Mucosa of rectum (tissue), 2 donors: ENCODE measurements around the gene EYA3.

Experiments used
- H3K27ac ChIP-seq, 2 donors: one replicate each; pipeline ENCODE4 v1.7.0; 2013; ENCODE audit warnings: inconsistent platforms in 2 of 2, low read depth in 2 of 2, low read length in 2 of 2
- H3K27me3 ChIP-seq, 2 donors: one replicate each; pipeline ENCODE4 v1.7.0; 2013; ENCODE audit warnings: low read length in 2 of 2; ENCODE audit not compliant: control insufficient read depth in 2 of 2, insufficient read depth in 2 of 2
- H3K36me3 ChIP-seq, 2 donors: one replicate each; pipeline ENCODE4 v1.7.0; 2013; ENCODE audit warnings: low read length in 2 of 2; ENCODE audit not compliant: control insufficient read depth in 2 of 2, insufficient read depth in 2 of 2
- H3K4me1 ChIP-seq, 2 donors: one replicate each; pipeline ENCODE4 v1.7.0; 2013; ENCODE audit warnings: low read length in 2 of 2, mild to moderate bottlenecking in 1 of 2; ENCODE audit not compliant: control insufficient read depth in 2 of 2, insufficient read depth in 2 of 2
- H3K4me3 ChIP-seq, 2 donors: one replicate each; pipeline ENCODE4 v1.7.0; 2013; ENCODE audit warnings: low read length in 2 of 2
- H3K9ac ChIP-seq, 2 donors: one replicate each; pipeline ENCODE4 v1.7.0; 2013; ENCODE audit warnings: low read length in 2 of 2, low read depth in 1 of 2, mild to moderate bottlenecking in 1 of 2
- H3K9me3 ChIP-seq, 2 donors: one replicate each; pipeline ENCODE4 v1.7.0; 2013; ENCODE audit warnings: low read length in 2 of 2; ENCODE audit not compliant: control insufficient read depth in 2 of 2
- donor health status: healthy.
- donor health status: Normal muscosa, but diverticular disease.

EYA3 gene

DNA sequence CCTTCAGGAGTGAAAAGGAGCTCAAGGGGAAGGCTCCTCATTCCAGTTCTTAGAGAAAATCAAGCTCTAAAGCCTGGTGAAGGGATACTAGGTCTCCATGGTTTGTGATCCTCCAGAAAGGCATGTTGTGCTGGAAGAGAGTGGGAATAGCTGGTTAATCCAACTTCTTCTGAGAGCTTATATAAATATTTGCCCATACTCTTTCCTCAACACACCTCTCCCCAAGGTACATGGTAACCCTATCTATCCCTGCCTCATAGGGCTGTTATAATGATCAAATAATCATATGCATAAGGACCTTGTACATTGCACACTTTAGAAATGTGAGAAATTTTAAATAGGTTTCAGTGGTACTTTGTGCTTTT lies 114.0 kb downstream of the EYA3 start:
- peaks cover 8 to 43% of the 10 kb centered on the region in 2 donors for H3K36me3 ChIP-seq

DNA sequence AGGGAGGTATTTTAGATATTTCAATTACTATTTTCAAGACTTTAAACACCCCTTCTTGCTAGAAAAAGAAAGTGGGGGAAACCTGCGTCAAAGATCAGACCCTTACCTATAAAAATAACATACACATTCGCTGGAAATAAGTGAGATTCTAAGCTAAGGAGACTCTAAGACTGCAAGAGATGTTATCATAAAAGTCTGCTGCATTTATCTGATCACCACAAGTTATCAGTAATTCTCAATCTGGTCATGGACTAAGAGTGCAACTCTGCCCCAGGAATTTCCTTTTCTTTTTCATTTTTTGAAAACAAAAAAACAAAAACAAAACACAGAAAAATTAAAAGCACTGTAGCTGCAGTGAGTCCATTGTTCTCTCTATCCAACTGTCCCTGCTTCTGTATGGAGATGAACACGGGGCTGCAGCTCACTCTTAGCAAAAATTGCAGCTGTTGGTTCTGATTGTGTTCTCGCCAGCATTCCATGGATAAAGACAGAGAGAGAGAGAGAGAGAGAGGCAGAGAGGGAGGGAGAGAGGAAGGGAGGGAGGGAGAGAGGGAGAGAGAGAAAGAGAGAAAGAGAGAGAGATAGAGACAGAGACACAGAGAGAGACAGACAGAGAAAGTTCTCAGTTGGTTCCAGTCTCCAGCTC lies 114.5 kb downstream of the EYA3 start:
- Histone ChIP-seq H3K36me3 (peaks cover 8 to 43% of the 10 kb centered on the region in 2 donors), H3K9me3 (no peaks in the 10 kb centered on the region), H3K27me3 (no peaks in the 10 kb centered on the region), H3K9ac (no peak overlapping the region), H3K4me3 (no peak overlapping the region), H3K4me1 (no peaks in the 10 kb centered on the region), H3K27ac (no peak overlapping the region)

More for the DNA sequence above, 114.0 kb downstream of the EYA3 start:
- no peaks in the 10 kb centered on the region for H3K9me3 ChIP-seq
- H3K4me1 ChIP-seq = no peaks in the 10 kb centered on the region
- no peak overlapping the region for H3K9ac ChIP-seq
- no peak overlapping the region for H3K27ac ChIP-seq
- H3K27me3 ChIP-seq = no peaks in the 10 kb centered on the region
- H3K4me3 ChIP-seq = no peak overlapping the region

DNA sequence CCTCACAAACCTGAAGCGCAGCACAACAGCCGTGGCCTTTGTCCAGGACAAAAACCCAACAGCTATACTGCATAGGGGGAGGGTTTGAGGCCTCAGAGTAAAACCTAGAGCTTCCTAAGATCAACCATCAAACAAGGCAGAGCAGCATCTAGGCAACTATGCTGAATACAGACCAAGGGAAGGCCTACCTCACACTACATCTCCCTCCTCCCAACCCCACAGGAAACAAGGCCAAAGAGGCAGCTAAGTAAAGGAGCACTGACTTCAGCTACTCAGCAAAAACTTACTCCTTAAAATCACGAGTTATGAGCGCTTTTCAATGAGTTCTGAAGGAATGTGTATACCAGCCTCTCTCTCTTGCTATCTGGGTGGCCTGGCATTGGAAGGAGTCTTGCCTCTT lies 116.3 kb downstream of the EYA3 start:
- H3K4me3 ChIP-seq = no peak overlapping the region
- H3K27ac ChIP-seq = no peak overlapping the region
- H3K4me1 ChIP-seq = peaks cover 0 to 2% of the 10 kb centered on the region in 2 donors
- no peaks in the 10 kb centered on the region for H3K27me3 ChIP-seq
- H3K9ac ChIP-seq = no peak overlapping the region
- H3K36me3 ChIP-seq = peaks cover 22 to 49% of the 10 kb centered on the region in 2 donors
- H3K9me3 ChIP-seq = no peaks in the 10 kb centered on the region

DNA sequence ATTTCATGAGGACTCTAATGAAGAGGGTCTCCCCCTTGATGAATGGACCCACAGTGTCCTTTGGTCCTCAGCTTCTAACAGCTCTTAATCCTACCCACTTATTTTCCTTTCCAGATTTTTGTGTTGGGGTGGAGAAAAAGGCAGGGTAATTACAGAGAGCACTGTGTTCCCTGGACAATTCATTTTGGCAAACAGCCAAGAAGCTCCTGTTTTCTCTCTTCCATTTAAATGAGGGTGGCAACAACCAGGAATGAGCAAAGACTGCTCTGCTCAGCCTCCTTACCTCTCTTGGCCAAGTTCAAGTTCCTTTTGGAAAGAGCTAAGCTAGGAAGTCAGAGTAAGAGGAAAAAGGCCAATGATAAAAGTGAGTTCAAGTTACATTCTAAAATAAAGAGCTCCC lies 116.7 kb downstream of the EYA3 start:
- no peaks in the 10 kb centered on the region for H3K9me3 ChIP-seq
- peaks cover 0 to 2% of the 10 kb centered on the region in 2 donors for H3K4me1 ChIP-seq
- no peak overlapping the region for H3K27ac ChIP-seq
- no peaks in the 10 kb centered on the region for H3K27me3 ChIP-seq
- no peak overlapping the region for H3K9ac ChIP-seq
- no peak overlapping the region for H3K4me3 ChIP-seq
- H3K36me3 ChIP-seq = peaks cover 22 to 50% of the 10 kb centered on the region in 2 donors

DNA sequence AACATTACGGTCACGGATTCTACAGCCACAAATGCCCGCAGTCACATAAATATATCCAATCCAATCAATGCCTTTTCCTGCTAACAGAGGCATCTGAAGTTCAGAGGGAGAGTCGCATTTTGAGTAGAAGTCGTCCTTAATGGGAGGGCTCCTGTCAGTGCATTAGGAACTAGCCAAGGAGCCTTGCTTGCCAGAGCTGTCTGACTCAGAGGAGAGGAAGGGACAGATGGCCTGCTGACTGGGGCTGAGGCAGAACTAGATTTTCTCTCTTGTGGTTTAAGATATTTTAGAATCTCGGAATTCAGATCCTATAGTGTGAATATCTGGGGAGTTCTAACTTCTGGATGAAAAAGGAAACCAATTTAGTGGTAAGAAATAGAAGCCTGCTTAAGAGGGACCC lies 118.0 kb downstream of the EYA3 start:
- H3K9ac ChIP-seq = no peak overlapping the region
- H3K27ac ChIP-seq = no peak overlapping the region
- H3K9me3 ChIP-seq = no peaks in the 10 kb centered on the region
- H3K27me3 ChIP-seq = no peaks in the 10 kb centered on the region
- H3K4me1 ChIP-seq = peaks cover 0 to 2% of the 10 kb centered on the region in 2 donors
- no peak overlapping the region for H3K4me3 ChIP-seq
- H3K36me3 ChIP-seq = peaks cover 35 to 56% of the 10 kb centered on the region in 2 donors

DNA sequence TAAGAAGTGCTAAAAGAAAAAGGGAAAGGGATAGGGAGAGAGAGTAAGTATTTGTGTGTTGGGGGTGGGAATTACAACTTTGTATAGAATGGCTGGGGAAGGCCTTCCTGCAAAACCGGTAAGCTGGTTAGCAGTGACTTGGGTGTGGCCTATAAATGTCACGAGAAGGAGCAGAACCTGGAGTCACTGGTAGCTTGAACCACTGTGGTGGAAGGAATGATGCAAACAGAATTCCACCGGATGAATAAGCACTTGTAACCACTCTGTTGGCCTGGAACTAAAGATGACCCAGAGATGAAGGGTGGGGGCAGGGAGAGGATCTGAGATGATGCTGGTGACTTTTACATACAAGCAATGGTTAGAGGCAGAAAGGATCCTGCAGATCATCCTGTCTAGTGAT lies 119.7 kb downstream of the EYA3 start:
- Histone ChIP-seq H3K9ac (no peak overlapping the region), H3K4me1 (peaks cover 0 to 2% of the 10 kb centered on the region in 2 donors), H3K9me3 (no peaks in the 10 kb centered on the region), H3K27ac (no peak overlapping the region), H3K4me3 (no peak overlapping the region), H3K36me3 (peaks cover 45 to 54% of the 10 kb centered on the region in 2 donors), H3K27me3 (no peaks in the 10 kb centered on the region)

DNA sequence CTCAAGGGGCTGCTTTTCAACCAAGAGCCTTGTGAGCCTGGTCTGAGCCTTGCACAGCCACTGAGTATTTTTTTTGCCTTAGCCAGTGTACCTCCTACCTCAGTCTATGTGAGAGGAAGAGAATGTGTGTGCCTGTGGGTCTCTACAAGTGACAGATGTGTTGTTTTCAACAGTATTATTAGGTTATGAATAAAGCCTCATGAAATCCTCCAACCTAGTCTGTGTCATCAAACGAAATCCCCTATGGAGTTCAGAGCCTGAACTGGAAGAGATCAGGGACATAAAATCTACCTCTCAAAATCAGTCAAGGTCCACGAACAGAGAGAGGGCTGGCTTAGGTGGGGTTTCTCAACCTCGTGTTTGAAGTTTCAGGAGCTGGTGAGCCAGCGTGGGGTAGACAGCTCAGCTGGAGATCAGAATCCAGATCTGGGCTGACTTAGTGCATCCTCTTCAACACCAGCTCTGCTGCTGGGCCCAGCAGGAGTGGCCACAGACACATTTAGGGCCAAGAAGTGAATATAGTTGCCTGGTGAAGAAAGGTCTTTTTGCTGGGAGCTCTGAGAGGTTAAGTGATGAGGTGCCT lies 120.4 kb downstream of the EYA3 start:
- H3K4me1 ChIP-seq = peaks cover 0 to 2% of the 10 kb centered on the region in 2 donors
- H3K9ac ChIP-seq = no peak overlapping the region
- H3K36me3 ChIP-seq = peaks cover 50 to 54% of the 10 kb centered on the region in 2 donors
- no peak overlapping the region for H3K27ac ChIP-seq
- H3K4me3 ChIP-seq = no peak overlapping the region
- no peaks in the 10 kb centered on the region for H3K9me3 ChIP-seq
- H3K27me3 ChIP-seq = no peaks in the 10 kb centered on the region

DNA sequence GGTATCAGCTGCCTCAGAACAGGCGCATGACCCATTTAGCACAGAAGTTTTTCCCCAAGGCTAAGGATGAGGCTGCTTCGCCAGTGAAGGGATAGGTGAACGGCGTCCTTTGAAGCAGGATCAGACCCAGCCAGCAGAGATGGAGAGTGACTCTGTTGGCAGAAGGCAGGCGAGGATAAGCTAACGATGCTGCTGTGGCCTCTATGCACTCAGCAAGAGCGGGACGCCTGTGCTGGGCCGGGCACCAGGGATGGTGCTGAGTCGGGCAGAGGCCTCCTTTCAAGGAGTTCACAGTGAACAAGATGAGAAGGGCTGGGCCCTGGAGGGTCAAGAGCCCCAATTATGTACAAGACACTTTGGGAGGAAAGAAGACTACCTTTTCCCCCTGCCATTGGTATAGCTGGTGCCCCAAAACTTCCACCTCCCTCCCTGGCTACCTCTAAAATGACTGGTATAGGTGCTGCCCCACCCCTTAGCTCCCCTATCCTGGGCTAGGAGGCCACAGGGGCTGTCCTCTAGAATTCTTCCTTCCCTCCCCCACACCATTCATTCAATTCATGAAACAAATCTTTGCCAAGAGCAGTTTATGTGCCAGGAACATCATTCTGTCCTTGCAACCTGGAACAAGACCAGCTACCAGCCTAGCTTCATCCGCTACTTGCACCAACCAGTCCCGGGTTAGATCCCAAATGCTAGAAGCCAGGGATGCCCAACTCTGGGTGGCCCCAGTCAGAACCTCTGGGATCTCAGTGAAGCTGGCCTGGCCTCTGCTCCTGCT lies 121.1 kb downstream of the EYA3 start:
- Histone ChIP-seq H3K36me3 (peaks cover 47 to 50% of the 10 kb centered on the region in 2 donors), H3K27me3 (no peaks in the 10 kb centered on the region), H3K9me3 (no peaks in the 10 kb centered on the region), H3K27ac (no peak overlapping the region), H3K9ac (no peak overlapping the region), H3K4me3 (no peak overlapping the region), H3K4me1 (peaks cover 0 to 2% of the 10 kb centered on the region in 2 donors)

DNA sequence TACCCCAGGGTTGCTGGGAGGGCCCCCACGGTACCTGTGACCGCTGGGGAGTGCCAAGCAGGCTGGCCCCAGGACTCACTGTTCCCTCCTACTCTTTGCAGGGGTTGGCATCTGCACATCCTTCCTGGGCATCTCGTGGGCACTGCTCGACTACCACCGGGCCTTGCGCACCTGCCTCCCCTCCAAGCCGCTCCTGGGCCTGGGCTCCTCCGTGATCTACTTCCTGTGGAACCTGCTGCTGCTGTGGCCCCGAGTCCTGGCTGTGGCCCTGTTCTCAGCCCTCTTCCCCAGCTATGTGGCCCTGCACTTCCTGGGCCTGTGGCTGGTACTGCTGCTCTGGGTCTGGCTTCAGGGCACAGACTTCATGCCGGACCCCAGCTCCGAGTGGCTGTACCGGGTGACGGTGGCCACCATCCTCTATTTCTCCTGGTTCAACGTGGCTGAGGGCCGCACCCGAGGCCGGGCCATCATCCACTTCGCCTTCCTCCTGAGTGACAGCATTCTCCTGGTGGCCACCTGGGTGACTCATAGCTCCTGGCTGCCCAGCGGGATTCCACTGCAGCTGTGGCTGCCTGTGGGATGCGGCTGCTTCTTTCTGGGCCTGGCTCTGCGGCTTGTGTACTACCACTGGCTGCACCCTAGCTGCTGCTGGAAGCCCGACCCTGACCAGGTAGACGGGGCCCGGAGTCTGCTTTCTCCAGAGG lies 121.9 kb downstream of the EYA3 start:
- Histone ChIP-seq H3K36me3 (peaks cover 43 to 50% of the 10 kb centered on the region in 2 donors), H3K9me3 (no peaks in the 10 kb centered on the region), H3K9ac (no peak overlapping the region), H3K4me1 (peaks cover under 1 to 2% of the 10 kb centered on the region in 2 donors), H3K27ac (no peak overlapping the region), H3K4me3 (no peak overlapping the region), H3K27me3 (no peaks in the 10 kb centered on the region)

DNA sequence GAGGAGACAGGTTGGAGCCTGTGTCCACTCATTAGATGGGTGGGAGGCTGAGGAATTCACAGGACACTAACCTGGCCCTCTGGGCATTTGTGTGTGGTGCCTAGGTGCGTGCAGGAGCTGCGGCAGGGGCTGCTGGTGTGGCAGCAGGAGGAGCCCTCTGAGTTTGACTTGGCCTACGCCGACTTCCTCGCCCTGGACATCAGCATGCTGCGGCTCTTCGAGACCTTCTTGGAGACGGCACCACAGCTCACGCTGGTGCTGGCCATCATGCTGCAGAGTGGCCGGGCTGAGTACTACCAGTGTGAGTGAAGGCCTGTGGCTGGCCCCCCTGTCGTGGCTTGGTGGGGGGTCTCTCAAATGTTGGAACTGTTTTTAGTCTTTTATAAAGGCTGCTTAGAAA lies 125.0 kb downstream of the EYA3 start:
- no peaks in the 10 kb centered on the region for H3K27me3 ChIP-seq
- H3K36me3 ChIP-seq = peaks cover 36 to 48% of the 10 kb centered on the region in 2 donors
- H3K4me1 ChIP-seq = peaks cover 13 to 14% of the 10 kb centered on the region in 2 donors
- H3K27ac ChIP-seq = no peak overlapping the region
- H3K9ac ChIP-seq = no peak overlapping the region
- no peak overlapping the region for H3K4me3 ChIP-seq
- H3K9me3 ChIP-seq = no peaks in the 10 kb centered on the region
